B cell (primary cell): ENCODE data around the gene TRIOBP. TPM values are rescaled to one million over a fixed set of nuclear protein-coding genes. Genes with fewer than 3 reads are reported as not detected.
"Not testable (repeated sequence)": the region's sequence is repeated elsewhere in the genome, so short reads cannot be mapped to it uniquely, and the experiment has no call there.

Source experiments
- ATAC-seq: fragments of 200-7000 bp; cut with Tn5 transposase; one replicate; pipeline ENCODE4 v1.10.0; 2021; ENCODE audit warnings: low read depth, mild to moderate bottlenecking, moderate number of reproducible peaks, moderate library complexity
- CTCF ChIA-PET: fragments of 350-600 bp; sonication (Branson Sonifier 250); formaldehyde crosslinking; loops from one replicate; lab custom pipeline; 2021; ENCODE audit warnings: antibody characterized with exemption, inconsistent platforms; lab: Charles Lee
- POLR2A ChIA-PET: fragments of 350-600 bp; sonication (Branson Sonifier 250); formaldehyde crosslinking; loops from one replicate; lab custom pipeline; 2021; ENCODE audit warnings: antibody characterized with exemption; lab: Charles Lee
- DNase-seq: peaks from one replicate; pipeline ENCODE4 v3.0.0; 2013
- H2AFZ ChIP-seq: 2 replicates; pipeline ENCODE4 v1.6.1; 2012; ENCODE audit warnings: mild to moderate bottlenecking, low read depth, low read length; ENCODE audit not compliant: insufficient read depth, poor library complexity, severe bottlenecking
- H3K27ac ChIP-seq, 2 donors: 1 replicate in 1 of 2; 2 replicates in 1 of 2; pipeline ENCODE4 v1.5.1; 2012 to 2013; ENCODE audit warnings: low read length in 2 of 2, mild to moderate bottlenecking in 2 of 2, moderate library complexity in 1 of 2
- H3K27me3 ChIP-seq, 4 experiments: fragments of 200-600 bp in 1 of 4; sonication (generic) in 1 of 4; replicated peaks in 1 of 4; 1 replicate in 2 of 4; 2 replicates in 2 of 4; pipeline versions ENCODE4 v1.6.1 to v1.7.0; 2013 to 2016; ENCODE audit warnings: low read length in 3 of 4, mild to moderate bottlenecking in 2 of 4, mixed read lengths in 1 of 4, moderate library complexity in 1 of 4; ENCODE audit not compliant: insufficient read depth in 4 of 4, control insufficient read depth in 3 of 4; ENCODE audit errors: control extremely low read depth in 1 of 4
- H3K36me3 ChIP-seq, 2 experiments: replicated peaks in 1 of 2; 1 replicate in 1 of 2; 2 replicates in 1 of 2; pipeline versions ENCODE4 v1.6.1 to v1.7.1; 2013; ENCODE audit warnings: low read length in 1 of 2; ENCODE audit not compliant: insufficient read depth in 2 of 2, control insufficient read depth in 1 of 2; ENCODE audit errors: control extremely low read depth in 1 of 2, extremely low read depth in 1 of 2
- H3K4me1 ChIP-seq, 2 donors: fragments of 200-600 bp in 1 of 2; sonication (generic) in 1 of 2; 1 replicate in 1 of 2; 2 replicates in 1 of 2; pipeline versions ENCODE4 v1.5.1 to v1.6.1; 2013 to 2017; ENCODE audit warnings: low read length in 2 of 2; ENCODE audit not compliant: control insufficient read depth in 2 of 2, insufficient read depth in 2 of 2
- H3K4me2 ChIP-seq: replicated peaks from 2 replicates; pipeline ENCODE3; 2012; ENCODE audit warnings: mild to moderate bottlenecking, low read depth, low read length; ENCODE audit not compliant: poor library complexity, severe bottlenecking
- H3K4me3 ChIP-seq, 5 experiments: fragments of 200-600 bp in 1 of 5; sonication (generic) in 1 of 5; 1 replicate in 3 of 5; 2 replicates in 2 of 5; pipeline versions ENCODE4 v1.5.1 to v1.7.0; 2011 to 2016; ENCODE audit warnings: low read length in 4 of 5, mild to moderate bottlenecking in 4 of 5, low read depth in 2 of 5, control low read depth in 1 of 5, moderate library complexity in 1 of 5; ENCODE audit not compliant: insufficient read depth in 1 of 5; ENCODE audit errors: control extremely low read depth in 1 of 5, extremely low read depth in 1 of 5
- H3K79me2 ChIP-seq: fragments of 200-600 bp; sonication (generic); one replicate; pipeline ENCODE4 v1.6.0; 2016; ENCODE audit warnings: low read length; ENCODE audit not compliant: control insufficient read depth, insufficient read depth
- H3K9ac ChIP-seq: fragments of 200-600 bp; sonication (generic); 2 replicates; pipeline ENCODE4 v1.6.1; 2017; ENCODE audit warnings: mild to moderate bottlenecking, low read length, moderate library complexity
- H3K9me3 ChIP-seq, 3 donors: one replicate each; pipeline versions ENCODE4 v1.6.1 to v1.7.1; 2013; ENCODE audit warnings: low read length in 2 of 3; ENCODE audit not compliant: control insufficient read depth in 2 of 3, insufficient read depth in 1 of 3; ENCODE audit errors: control extremely low read depth in 1 of 3
- H4K20me1 ChIP-seq: 2 replicates; pipeline ENCODE4 v1.6.0; 2012; ENCODE audit warnings: mild to moderate bottlenecking, low read length; ENCODE audit not compliant: insufficient read depth, control insufficient read depth, poor library complexity, severe bottlenecking
- H3K27ac Mint-ChIP-seq: one replicate; pipeline ENCODE4 v1.8.0; 2021; ENCODE audit warnings: mixed read lengths
- H3K27me3 Mint-ChIP-seq: one replicate; pipeline ENCODE4 v1.8.0; 2021; ENCODE audit warnings: mixed read lengths
- H3K4me1 Mint-ChIP-seq: one replicate; pipeline ENCODE4 v1.8.0; 2021; ENCODE audit warnings: mixed read lengths
- H3K4me3 Mint-ChIP-seq: one replicate; pipeline ENCODE4 v1.8.0; 2021; ENCODE audit warnings: mixed read lengths
- H3K9me3 Mint-ChIP-seq: one replicate; pipeline ENCODE4 v1.8.0; 2022; ENCODE audit warnings: mixed read lengths; ENCODE audit not compliant: insufficient read depth
- CTCF ChIP-seq: fragments of 200-600 bp; IDR thresholded peaks from one replicate; pipeline ENCODE4 v1.8.0; 2022; ENCODE audit warnings: antibody characterized with exemption, mild to moderate bottlenecking
- EZH2 ChIP-seq: IDR thresholded peaks from 2 replicates; pipeline ENCODE4 v1.6.1; 2012; ENCODE audit warnings: borderline replicate concordance, low read depth, mild to moderate bottlenecking, moderate library complexity, low read length; ENCODE audit not compliant: insufficient read depth, poor library complexity, severe bottlenecking
- WGBS: methylation state at CpG from one replicate; pipeline ENCODE4 v1.1.5; 2013; ENCODE audit warnings: missing lambda C conversion rate; ENCODE audit not compliant: insufficient coverage; 5-methylcytosine and 5-hydroxymethylcytosine counted together
- intact Hi-C: fragments of 100-400 bp; cut with micrococcal nuclease; formaldehyde crosslinking; loops from one replicate; pipeline ENCODE4 v1.10.0; 2022
- polyA plus RNA-seq: library from polyadenylated mRNA; depleted of rRNA; stranded (reverse); fragments of >200 nt; gene quantifications from 2 replicates; pipeline ENCODE4 v1.2.3, GENCODE V29; 2012
- total RNA-seq, 2 donors: library from RNA; stranded (reverse); fragments of 120-200 nt in 1 of 2; gene quantifications; 1 replicate in 1 of 2; 2 replicates in 1 of 2; pipeline versions ENCODE4 v1.2.3 to v1.2.4, GENCODE V29; 2013 to 2022

The TRIOBP gene
- total and polyA plus RNA-seq, 2 donors (not counting 1 experiment from before 2014, with no cell fraction given) = 26.8 to 47.5 TPM

DNA sequence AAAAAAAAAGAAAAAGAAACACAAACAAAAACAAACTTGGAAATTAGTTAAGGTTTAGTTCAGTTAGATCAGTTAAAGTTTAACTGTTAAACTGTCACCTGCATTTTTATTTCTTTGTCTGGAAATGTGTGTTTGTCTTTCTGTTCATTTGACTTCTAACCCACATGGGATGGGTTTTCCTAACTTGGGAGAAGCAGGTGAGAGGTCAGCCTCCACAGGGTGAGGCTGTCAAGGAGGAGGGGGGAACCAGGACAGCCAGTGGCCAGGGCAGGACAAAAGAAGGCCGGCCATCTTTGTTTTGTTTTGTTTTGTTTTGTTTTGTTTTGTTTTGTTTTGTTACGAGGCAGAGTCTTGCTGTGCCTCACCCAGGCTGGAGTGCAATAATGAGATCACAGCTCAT lies 97.5 kb downstream of the TRIOBP start:
- Histone ChIP-seq H3K9me3 (no peaks in the 10 kb centered on the region), H3K79me2 (no peaks in the 10 kb centered on the region), H3K4me3 (no peak overlapping the region), H3K27me3 (peaks cover 0 to 2% (median 0%) of the 10 kb centered on the region in 4 experiments), H2AFZ (no peak overlapping the region), H3K4me2 (no peak overlapping the region), H4K20me1 (no peaks in the 10 kb centered on the region), H3K36me3 (no peaks in the 10 kb centered on the region), H3K4me1 (no peaks in the 10 kb centered on the region), H3K9ac (no peak overlapping the region), H3K27ac (no peak overlapping the region)
- POLR2A ChIA-PET = no interaction called here
- CTCF ChIA-PET = no interaction called here
- Mint-ChIP-seq H3K27ac (no peak overlapping the region), H3K4me3 (no peak overlapping the region), H3K4me1 (peaks cover 7% of the 10 kb centered on the region), H3K27me3 (peaks cover 4% of the 10 kb centered on the region), H3K9me3 (no peaks in the 10 kb centered on the region)
- 80% methylated on average over 2 of the region's 2 CpGs for WGBS
- intact Hi-C loops = no loop called here
- no peak for DNase-seq
- TF ChIP-seq EZH2 (no peak), CTCF (no peak)
- no peak for ATAC-seq

GRCh38 chr22:37796079-37796478 lies 99.2 kb downstream of the TRIOBP start:
- no peak for DNase-seq
- TF ChIP-seq EZH2 (no peak), CTCF (no peak)
- no peak overlapping the region for H3K9ac ChIP-seq
- H3K4me2 ChIP-seq = no peak overlapping the region
- H3K4me3 ChIP-seq = no peak overlapping the region
- Mint-ChIP-seq H3K4me3 (no peak overlapping the region), H3K9me3 (no peaks in the 10 kb centered on the region), H3K4me1 (peaks cover 7% of the 10 kb centered on the region), H3K27ac (no peak overlapping the region), H3K27me3 (peaks cover 9% of the 10 kb centered on the region)
- ATAC-seq = no peak
- no peaks in the 10 kb centered on the region for H3K79me2 ChIP-seq
- H3K27ac ChIP-seq = no peak overlapping the region
- WGBS = 87% methylated on average over 3 of the region's 3 CpGs
- H3K27me3 ChIP-seq = peaks cover 0 to 3% (median 0%) of the 10 kb centered on the region in 4 experiments
- no peaks in the 10 kb centered on the region for H3K4me1 ChIP-seq
- H3K9me3 ChIP-seq = no peaks in the 10 kb centered on the region
- POLR2A ChIA-PET = interaction anchor here (0.6 kb wide), 1 partner anchor 950 kb away, joined by 7 read pairs; no protein-coding TSS in a partner anchor
- H3K36me3 ChIP-seq = no peaks in the 10 kb centered on the region
- no peak overlapping the region for H2AFZ ChIP-seq
- CTCF ChIA-PET = no interaction called here
- no peaks in the 10 kb centered on the region for H4K20me1 ChIP-seq
- intact Hi-C loops = no loop called here

DNA sequence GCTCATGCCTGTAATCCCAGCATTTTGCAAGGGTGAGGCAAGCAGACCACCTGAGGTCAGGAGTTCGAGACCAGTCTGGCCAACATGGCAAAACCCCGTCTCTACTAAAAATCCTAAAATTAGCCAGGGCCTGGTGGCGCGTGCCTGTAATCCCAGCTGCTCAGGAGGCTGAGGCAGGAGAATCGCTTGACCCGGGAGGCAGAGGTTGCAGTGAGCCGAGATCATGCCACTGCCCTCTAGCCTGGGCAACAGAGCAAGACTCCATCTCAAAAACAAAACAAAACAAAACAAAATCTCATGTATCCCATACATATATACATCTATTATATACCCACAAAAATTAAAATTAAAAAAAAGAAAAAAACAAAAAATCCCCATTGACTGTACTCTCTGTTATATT lies 100.4 kb downstream of the TRIOBP start:
- CTCF ChIA-PET = interaction anchor here (0.7 kb wide), 1 partner anchor 159 kb away, joined by 3 read pairs; no protein-coding TSS in a partner anchor
- H3K4me2 ChIP-seq, H3K79me2 ChIP-seq, H3K4me1 ChIP-seq, H3K36me3 ChIP-seq, H3K27ac ChIP-seq, intact Hi-C loops, H3K27ac Mint-ChIP-seq, POLR2A ChIA-PET, H3K9ac ChIP-seq, H3K9me3 ChIP-seq, H3K4me3 Mint-ChIP-seq, H3K4me3 ChIP-seq, ATAC-seq, H4K20me1 ChIP-seq, H3K9me3 Mint-ChIP-seq, H3K4me1 Mint-ChIP-seq, H2AFZ ChIP-seq, DNase-seq: not testable (repeated sequence)
- 100% methylated on average over 3 of the region's 7 CpGs for WGBS
- peaks cover 13% of the 10 kb centered on the region for H3K27me3 Mint-ChIP-seq
- peaks cover 0 to 13% (median 5%) of the 10 kb centered on the region in 4 experiments for H3K27me3 ChIP-seq
